GM18870 (cell line): ENCODE measurements around the gene CELA2A.
"Not testable (repeated sequence)": the region's sequence is repeated elsewhere in the genome, so short reads cannot be mapped to it uniquely, and the experiment has no call there.

ENCODE experiments used
- ATAC-seq: cut with Tn5 transposase; IDR thresholded peaks from one replicate; pipeline ENCODE4 v1.9.1; 2021; ENCODE audit warnings: moderate library complexity; ENCODE audit not compliant: unreplicated experiment

CELA2A gene

GRCh38 chr1:15444468-15445389 is 11.8 kb upstream of the CELA2A start:
- ATAC-seq, result no peak

- ATAC-seq, result no peak
These were observed 11.0 kb upstream of the CELA2A start for GRCh38 chr1:15445390-15446122.

- ATAC-seq, result no peak
These were observed 10.3 kb upstream of the CELA2A start for GRCh38 chr1:15446212-15446611.

GRCh38 chr1:15448877-15449462 is 7.6 kb upstream of the CELA2A start:
- no peak for ATAC-seq

GRCh38 chr1:15449567-15449966 is 7.0 kb upstream of the CELA2A start:
- no peak for ATAC-seq

- no peak for ATAC-seq
These were observed 5.4 kb upstream of the CELA2A start for GRCh38 chr1:15451014-15451722.

- ATAC-seq, result no peak
These were observed 4.3 kb upstream of the CELA2A start for GRCh38 chr1:15452216-15452615.

- no peak for ATAC-seq
These were observed 3.5 kb upstream of the CELA2A start for GRCh38 chr1:15452866-15453571.

GRCh38 chr1:15453734-15454133 is 2.8 kb upstream of the CELA2A start:
- no peak for ATAC-seq

- no peak for ATAC-seq
These were observed 2.3 kb upstream of the CELA2A start for GRCh38 chr1:15454256-15454655.

- no peak for ATAC-seq
These were observed 1.0 kb upstream of the CELA2A start for GRCh38 chr1:15455522-15455921.

GRCh38 chr1:15457585-15457984 is 1.1 kb downstream of the CELA2A start:
- no peak for ATAC-seq

- ATAC-seq, result not testable (repeated sequence)
These were observed 1.9 kb downstream of the CELA2A start for GRCh38 chr1:15458388-15458787.

- no peak for ATAC-seq
These were observed 3.5 kb downstream of the CELA2A start for GRCh38 chr1:15459771-15460707.

GRCh38 chr1:15460708-15461095 is 4.2 kb downstream of the CELA2A start:
- no peak for ATAC-seq

GRCh38 chr1:15463064-15463800 is 6.7 kb downstream of the CELA2A start:
- not testable (repeated sequence) for ATAC-seq

- ATAC-seq, result not testable (repeated sequence)
These were observed 7.4 kb downstream of the CELA2A start for GRCh38 chr1:15463926-15464322.

GRCh38 chr1:15465674-15466073 is 9.1 kb downstream of the CELA2A start:
- no peak for ATAC-seq
